Measurements from ENCODE around the gene TMPRSS9.

Gene TMPRSS9

DNA sequence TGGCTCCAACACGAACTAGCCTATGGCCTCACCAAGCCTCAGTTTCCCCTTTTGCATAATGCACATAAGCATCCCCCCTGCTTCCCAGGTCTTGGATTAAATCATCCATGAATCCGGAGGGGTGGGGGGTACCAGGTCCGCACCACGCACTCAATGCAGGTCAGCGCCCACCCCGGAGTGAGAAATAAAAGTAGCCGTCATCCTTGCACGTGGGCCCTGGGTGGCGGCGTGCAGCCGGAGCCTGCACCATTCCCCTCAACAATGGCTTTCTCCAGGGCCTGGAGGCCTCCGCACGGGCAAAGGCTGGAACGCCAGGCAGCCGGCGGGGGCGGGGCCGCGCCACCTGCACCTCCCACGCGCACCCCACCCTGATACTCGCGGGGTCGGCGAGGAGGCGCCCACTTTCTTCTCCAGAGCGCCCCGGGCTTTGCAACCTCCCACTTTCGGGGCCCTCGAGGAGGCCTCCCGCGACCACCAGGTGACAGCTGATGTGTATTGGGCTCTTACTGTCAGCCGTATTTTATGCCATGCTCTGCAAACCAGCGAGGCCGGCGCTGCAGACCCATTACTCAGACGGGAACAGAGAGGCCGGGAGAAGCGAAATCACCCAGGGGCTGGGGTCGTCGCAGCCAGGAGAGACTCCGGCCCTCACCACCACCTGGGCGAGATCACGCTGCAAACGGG, 115.1 kb downstream of the TMPRSS9 start:
- DNase-seq (ENCODE audit: insufficient read length, low spot score) (no peak), FAIRE-seq (no peak)
- no peak for TF ChIP-seq POU2F2 (IDR thresholded peaks at IDR 0.05; ENCODE audit: low read depth, low read length)
- TF ChIP-seq TAF1 (IDR thresholded peaks at IDR 0.05; ENCODE audit: low read depth, low read length), result no peak

Data from GM12891 (cell line).